Prostate gland (tissue), 2 donors: ENCODE data around the gene MINDY2. TPM values are rescaled to one million over a fixed set of nuclear protein-coding genes. Genes with fewer than 3 reads are reported as not detected.
"Not testable (repeated sequence)": the region's sequence is repeated elsewhere in the genome, so short reads cannot be mapped to it uniquely, and the experiment has no call there.

Source experiments
- DNase-seq: peaks from one replicate; pipeline ENCODE4 v3.0.0-alpha.2; 2019; ENCODE audit warnings: low spot score
- H3K27ac ChIP-seq, 2 donors: fragments of 200-600 bp; sonication (generic); 2 replicates each; pipeline ENCODE4 v1.5.1; 2017 to 2019
- H3K27me3 ChIP-seq: fragments of 200-600 bp; sonication (generic); replicated peaks from 2 replicates; pipeline ENCODE4 v1.5.1; 2019; ENCODE audit not compliant: insufficient read depth
- H3K36me3 ChIP-seq, 2 donors: fragments of 200-600 bp; sonication (generic); 1 replicate in 1 of 2; 2 replicates in 1 of 2; pipeline versions ENCODE4 v1.5.1 to v1.8.1; 2017 to 2019
- H3K4me1 ChIP-seq: fragments of 200-600 bp; sonication (generic); replicated peaks from 2 replicates; pipeline ENCODE4 v1.5.1; 2019
- H3K4me3 ChIP-seq, 2 donors: fragments of 200-600 bp; sonication (generic); 2 replicates each; pipeline ENCODE4 v1.5.1; 2017 to 2019
- H3K9me3 ChIP-seq: fragments of 200-600 bp; sonication (generic); 2 replicates; pipeline ENCODE4 v1.5.1; 2017
- CTCF ChIP-seq, 4 experiments: fragments of 200-600 bp in 2 of 4; fragments of 450-650 bp in 2 of 4; sonication (generic) in 2 of 4; IDR thresholded peaks; 1 replicate in 3 of 4; 2 replicates in 1 of 4; pipeline ENCODE4 v1.5.1; 2016 to 2019; ENCODE audit warnings: antibody characterized with exemption in 4 of 4, mild to moderate bottlenecking in 2 of 4, moderate library complexity in 2 of 4
- POLR2A ChIP-seq: fragments of 450-650 bp; IDR thresholded peaks from one replicate; pipeline ENCODE4 v1.6.1; 2016; ENCODE audit warnings: antibody characterized with exemption, mild to moderate bottlenecking
- POLR2AphosphoS5 ChIP-seq: sonication (generic); formaldehyde crosslinking; IDR thresholded peaks from one replicate; pipeline ENCODE4 v1.6.1; 2017; ENCODE audit warnings: antibody characterized with exemption
- WGBS: methylation state at CpG from one replicate; pipeline ENCODE4 v1.1.5; 2018; 5-methylcytosine and 5-hydroxymethylcytosine counted together
- intact Hi-C: fragments of 100-400 bp; cut with DNase I; formaldehyde crosslinking; loops from one replicate; pipeline ENCODE4 v1.14.2; 2022
- total RNA-seq, 2 donors: library from RNA; depleted of rRNA; stranded (reverse); fragments of >200 nt; gene quantifications; one replicate each; pipeline ENCODE4 v1.1.0, GENCODE V29; 2016

Gene MINDY2
- total RNA-seq, 2 donors from 2014 or later: 14.3 to 22.9 TPM

GRCh38 chr15:58840048-58840447 lies 68.9 kb downstream of the MINDY2 start:
- 84% methylated on average over 8 of the region's 8 CpGs for whole genome bisulfite sequencing
- no peak for DNase-seq
- no peaks in the 10 kb centered on the region for H3K9me3 ChIP-seq
- no peak overlapping the region for H3K27ac ChIP-seq
- intact Hi-C loops: no loop called here
- H3K4me3 ChIP-seq: no peak overlapping the region
- no peaks in the 10 kb centered on the region for H3K4me1 ChIP-seq
- H3K27me3 ChIP-seq: no peaks in the 10 kb centered on the region
- H3K36me3 ChIP-seq: no peaks in the 10 kb centered on the region
- TF ChIP-seq POLR2AphosphoS5 (no peak), POLR2A (no peak), CTCF (IDR thresholded peaks at IDR 0.05) (no peak)

- H3K4me3 ChIP-seq: no peak overlapping the region
- no peaks in the 10 kb centered on the region for H3K36me3 ChIP-seq
- no peak overlapping the region for H3K27ac ChIP-seq
- no peak for TF ChIP-seq POLR2AphosphoS5
- no peak for TF ChIP-seq CTCF (IDR thresholded peaks at IDR 0.05)
- no peak for TF ChIP-seq POLR2A
- DNase-seq: no peak
- H3K9me3 ChIP-seq: no peaks in the 10 kb centered on the region
- intact Hi-C loops: no loop called here
- no peaks in the 10 kb centered on the region for H3K4me1 ChIP-seq
- H3K27me3 ChIP-seq: no peaks in the 10 kb centered on the region
- WGBS: 99% methylated on average over 4 of the region's 4 CpGs
Observed at GRCh38 chr15:58842713-58843396, 71.8 kb downstream of the MINDY2 start.

GRCh38 chr15:58851205-58851604 lies 80.1 kb downstream of the MINDY2 start:
- H3K9me3 ChIP-seq, H3K4me1 ChIP-seq, H3K36me3 ChIP-seq, intact Hi-C loops, H3K4me3 ChIP-seq, H3K27ac ChIP-seq, DNase-seq, H3K27me3 ChIP-seq: not testable (repeated sequence)
- WGBS: 96% methylated on average over 3 of the region's 3 CpGs

- H3K27me3 ChIP-seq: no peaks in the 10 kb centered on the region
- TF ChIP-seq POLR2A: no peak
- TF ChIP-seq POLR2AphosphoS5: no peak
- TF ChIP-seq CTCF (IDR thresholded peaks at IDR 0.05): no peak
- intact Hi-C loops: no loop called here
- no peaks in the 10 kb centered on the region for H3K9me3 ChIP-seq
- no peak overlapping the region for H3K4me3 ChIP-seq
- 95% methylated on average over 5 of the region's 5 CpGs for WGBS
- no peaks in the 10 kb centered on the region for H3K36me3 ChIP-seq
- H3K4me1 ChIP-seq: no peaks in the 10 kb centered on the region
- no peak for DNase-seq
- H3K27ac ChIP-seq: no peak overlapping the region
Observed at GRCh38 chr15:58852347-58852746, 81.2 kb downstream of the MINDY2 start.

- Histone ChIP-seq H3K4me3 (no peak overlapping the region), H3K4me1 (no peaks in the 10 kb centered on the region), H3K27me3 (no peaks in the 10 kb centered on the region), H3K27ac (no peak overlapping the region), H3K9me3 (no peaks in the 10 kb centered on the region), H3K36me3 (no peaks in the 10 kb centered on the region)
- 55% methylated on average over 4 of the region's 4 CpGs for WGBS
- DNase-seq: no peak
- no peak for TF ChIP-seq POLR2A
- no peak for TF ChIP-seq CTCF (IDR thresholded peaks at IDR 0.05)
- TF ChIP-seq POLR2AphosphoS5: no peak
- intact Hi-C loops: no loop called here
Observed at GRCh38 chr15:58854593-58854992, 83.5 kb downstream of the MINDY2 start.
